GM20000 (cell line): ENCODE data around the gene CPN2.

ENCODE experiments used
- DNase-seq: peaks from one replicate; pipeline ENCODE4 v3.0.0; 2012; ENCODE audit warnings: low spot score
- CTCF ChIP-seq: IDR thresholded peaks from 2 replicates; pipeline ENCODE4 v1.5.1; 2012; ENCODE audit warnings: mild to moderate bottlenecking, control low read depth; ENCODE audit errors: extremely low read depth, missing control alignments

CPN2 gene

GRCh38 chr3:194306771-194307640, 44.1 kb downstream of the CPN2 start:
- no peak for TF ChIP-seq CTCF
- DNase-seq, result peak; percentile 61

GRCh38 chr3:194306109-194306686, 44.9 kb downstream of the CPN2 start:
- DNase-seq, result no peak
- no peak for TF ChIP-seq CTCF

DNA sequence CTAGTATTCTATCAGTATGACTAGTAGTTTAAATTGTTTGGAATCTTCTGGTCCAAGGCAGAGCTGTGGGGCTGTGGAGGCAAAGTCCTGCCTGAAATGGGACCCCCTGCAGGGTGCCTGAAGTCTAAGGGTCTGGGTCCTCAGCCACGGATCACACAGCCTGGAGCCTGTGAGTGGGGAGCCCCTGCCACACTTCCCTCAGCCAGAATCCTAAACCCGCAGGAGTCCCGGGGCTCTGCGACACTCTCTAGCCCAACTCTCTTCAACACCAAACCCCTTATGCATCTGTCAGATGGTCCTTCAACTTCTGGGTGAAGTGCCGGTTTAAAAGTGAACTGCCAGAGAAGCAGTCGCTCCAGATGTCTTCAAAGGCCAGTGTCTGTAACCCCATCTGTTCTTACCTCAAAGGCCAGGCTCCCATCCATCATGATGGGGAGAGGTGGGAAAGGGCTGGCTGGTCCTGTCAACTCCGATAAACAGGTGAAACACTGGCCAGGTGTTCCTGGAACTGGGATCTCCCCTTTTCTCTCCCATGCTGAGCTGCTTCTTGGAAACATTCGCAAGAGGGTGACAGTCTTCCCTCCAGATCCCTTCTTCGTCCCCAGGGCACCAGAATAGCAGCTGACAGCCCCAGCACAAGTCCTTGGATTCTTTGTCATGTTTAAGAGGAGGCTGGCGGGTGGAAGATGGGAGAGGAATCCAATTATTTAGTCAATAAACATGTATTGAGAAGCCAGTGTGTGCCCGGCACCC, 45.6 kb downstream of the CPN2 start:
- DNase-seq, result no peak
- no peak for TF ChIP-seq CTCF

GRCh38 chr3:194304186-194304917, 46.8 kb downstream of the CPN2 start:
- DNase-seq, result no peak
- TF ChIP-seq CTCF, result no peak

DNA sequence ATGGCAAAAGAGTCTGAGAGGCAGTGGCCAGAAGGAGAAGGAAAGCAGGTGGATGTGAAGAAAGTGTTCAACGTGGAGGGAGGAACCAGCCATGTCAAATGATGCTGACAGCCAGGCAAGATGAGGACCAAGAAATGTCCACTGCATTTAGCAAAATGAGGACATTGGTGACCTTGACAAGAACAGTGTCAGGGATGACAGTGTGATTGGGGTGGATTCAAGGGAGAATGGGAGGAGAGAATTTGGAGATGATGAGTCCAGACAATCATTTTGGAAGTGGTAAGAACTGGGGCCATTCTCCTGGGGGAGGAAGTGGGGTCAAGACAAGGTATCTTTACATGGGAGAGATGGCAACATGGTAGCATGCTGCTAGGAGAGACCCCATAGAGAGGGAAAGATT, 47.4 kb downstream of the CPN2 start:
- no peak for TF ChIP-seq CTCF
- DNase-seq, result no peak

DNA sequence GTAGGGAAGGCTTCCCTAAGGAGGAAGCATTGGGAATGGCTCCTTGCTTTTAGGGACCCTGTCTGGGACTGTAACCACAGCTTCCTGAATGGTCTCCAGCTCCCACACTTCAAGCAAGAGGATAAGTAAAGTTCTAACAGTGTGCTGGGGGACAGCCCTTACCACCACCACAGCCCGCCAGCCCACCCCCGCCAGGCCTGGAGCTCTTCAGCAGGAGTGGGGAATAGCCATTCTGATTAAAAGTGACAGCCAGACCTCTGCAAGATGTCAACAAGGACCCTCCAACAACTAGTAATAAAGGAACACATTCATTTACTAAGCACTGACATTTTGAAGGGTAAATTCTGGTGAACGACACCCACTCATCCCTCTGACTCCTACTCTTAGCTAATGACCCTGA, 49.4 kb downstream of the CPN2 start:
- DNase-seq, result no peak
- TF ChIP-seq CTCF, result no peak
